Fibroblast of skin of right biceps (primary cell): Measurements from ENCODE around the gene UHRF2.
"Not testable (repeated sequence)": the region's sequence is repeated elsewhere in the genome, so short reads cannot be mapped to it uniquely, and the experiment has no call there.

Experiments used
- DNase-seq: peaks from one replicate; pipeline ENCODE4 v3.0.0-alpha.2; 2013

UHRF2 gene

GRCh38 chr9:6498982-6499381 lies 86.0 kb downstream of the UHRF2 start:
- peak; percentile 61 for DNase-seq

- no peak for DNase-seq
These were observed 88.7 kb downstream of the UHRF2 start for GRCh38 chr9:6501526-6502210.

- DNase-seq, result no peak
These were observed 89.4 kb downstream of the UHRF2 start for GRCh38 chr9:6502399-6502798.

GRCh38 chr9:6506571-6506970 lies 93.6 kb downstream of the UHRF2 start:
- peak; percentile 29 for DNase-seq

GRCh38 chr9:6512085-6512657 lies 99.2 kb downstream of the UHRF2 start:
- no peak for DNase-seq

- DNase-seq, result no peak
These were observed 109.3 kb downstream of the UHRF2 start for GRCh38 chr9:6522263-6522662.

- DNase-seq, result peak; percentile 42
These were observed 112.5 kb downstream of the UHRF2 start for GRCh38 chr9:6525326-6526045.

- DNase-seq, result no peak
These were observed 122.6 kb downstream of the UHRF2 start for GRCh38 chr9:6535594-6535993.

- peak; percentile 24 for DNase-seq
These were observed 125.7 kb downstream of the UHRF2 start for GRCh38 chr9:6538666-6539071.

- DNase-seq, result not testable (repeated sequence)
These were observed 129.6 kb downstream of the UHRF2 start for GRCh38 chr9:6542617-6543016.

GRCh38 chr9:6543204-6543603 lies 130.2 kb downstream of the UHRF2 start:
- DNase-seq, result no peak

- DNase-seq, result no peak
These were observed 132.2 kb downstream of the UHRF2 start for GRCh38 chr9:6545017-6545691.

GRCh38 chr9:6549106-6549800 lies 136.3 kb downstream of the UHRF2 start:
- no peak for DNase-seq

- no peak for DNase-seq
These were observed 138.1 kb downstream of the UHRF2 start for GRCh38 chr9:6551136-6551535.

GRCh38 chr9:6552033-6552432 lies 139.0 kb downstream of the UHRF2 start:
- DNase-seq, result peak; percentile 47

- DNase-seq, result no peak
These were observed 139.6 kb downstream of the UHRF2 start for GRCh38 chr9:6552498-6553121.

- DNase-seq, result no peak
These were observed 140.9 kb downstream of the UHRF2 start for GRCh38 chr9:6553866-6554265.
